ENCODE results near the gene DSP.

DSP gene

GRCh38 chr6:7559651-7560385, 18.3 kb downstream of the DSP start:
- DNase-seq: no peak

- DNase-seq: no peak
Observed at GRCh38 chr6:7561153-7561964, 19.9 kb downstream of the DSP start.

GRCh38 chr6:7562769-7563168, 21.3 kb downstream of the DSP start:
- DNase-seq: no peak

- peak; percentile 52 for DNase-seq
Observed at GRCh38 chr6:7566107-7566506, 24.6 kb downstream of the DSP start.

- DNase-seq: peak; percentile 5
Observed at GRCh38 chr6:7566617-7567173, 25.2 kb downstream of the DSP start.

- DNase-seq: peak; percentile 97
Observed at GRCh38 chr6:7568021-7568420, 26.6 kb downstream of the DSP start.

GRCh38 chr6:7569082-7569481, 27.6 kb downstream of the DSP start:
- DNase-seq: no peak

- no peak for DNase-seq
Observed at GRCh38 chr6:7572213-7572943, 30.9 kb downstream of the DSP start.

- DNase-seq: no peak
Observed at GRCh38 chr6:7574500-7574899, 33.0 kb downstream of the DSP start.

- no peak for DNase-seq
Observed at GRCh38 chr6:7578516-7578915, 37.0 kb downstream of the DSP start.

- no peak for DNase-seq
Observed at GRCh38 chr6:7578931-7579330, 37.5 kb downstream of the DSP start.

GRCh38 chr6:7579851-7580250, 38.4 kb downstream of the DSP start:
- no peak for DNase-seq

- no peak for DNase-seq
Observed at GRCh38 chr6:7580537-7580926, 39.1 kb downstream of the DSP start.

- no peak for DNase-seq
Observed at GRCh38 chr6:7580927-7581618, 39.6 kb downstream of the DSP start.

GRCh38 chr6:7585287-7585930, 43.9 kb downstream of the DSP start:
- no peak for DNase-seq

GRCh38 chr6:7587631-7588100, 46.2 kb downstream of the DSP start:
- DNase-seq: peak; percentile 77

- DNase-seq: no peak
Observed at GRCh38 chr6:7588506-7588905, 47.0 kb downstream of the DSP start.

- no peak for DNase-seq
Observed at GRCh38 chr6:7589221-7589620, 47.8 kb downstream of the DSP start.

- DNase-seq: peak; percentile 94
Observed at GRCh38 chr6:7589949-7590917, 48.8 kb downstream of the DSP start, which contains the start of gene SNRNP48. SNRNP48 (plus strand) TSS chr6:7590198; CDS start chr6:7590258, 60 bp downstream.

GRCh38 chr6:7590918-7591302, 49.4 kb downstream of the DSP start:
- DNase-seq: peak; percentile 25
